ENCODE measurements around the gene TRIML1. TPM values are rescaled to one million over a fixed set of nuclear protein-coding genes. Genes with fewer than 3 reads are reported as not detected.

Gene TRIML1
- total and polyA plus RNA-seq, 2 of the 13 experiments (the other 11 are each of a cell fraction or from before 2014, with no cell fraction given) = not detected

- Histone ChIP-seq H3K4me1 (ENCODE audit: insufficient read depth, low read length) (no peaks in the 10 kb centered on the region), H4K20me1 (ENCODE audit: insufficient read depth, low read length) (no peaks in the 10 kb centered on the region), H3K27me3 (ENCODE audit: control insufficient read depth in 1 of 2, insufficient read depth in 2 of 2, low read length in 2 of 2) (peaks cover 0 to 6% of the 10 kb centered on the region in 2 experiments; a peak in 2 of 5 replicates), H3K4me2 (ENCODE audit: low read depth, low read length) (no peak overlapping the region), H3K36me3 (replicated peaks in 1 of 2; ENCODE audit: control insufficient read depth in 1 of 2, insufficient read depth in 2 of 2, low read length in 2 of 2) (no peaks in the 10 kb centered on the region), H3K4me3 (replicated peaks in 1 of 3; ENCODE audit: insufficient read depth in 1 of 3, low read depth in 2 of 3, low read length in 3 of 3) (no peak overlapping the region), H3K79me2 (ENCODE audit: insufficient read depth, low read length) (no peaks in the 10 kb centered on the region), H2AFZ (ENCODE audit: low read length) (no peak overlapping the region), H3K9ac (ENCODE audit: insufficient read depth, low read depth, low read length) (no peak overlapping the region), H3K27ac (ENCODE audit: extremely low read length, insufficient read depth, low read length) (no peak overlapping the region), H3K9me3 (ENCODE audit: low read length) (no peaks in the 10 kb centered on the region)
- FAIRE-seq = no peak
- intact Hi-C loops (cut with micrococcal nuclease; ENCODE audit: unreplicated experiment) (no loop called here), in situ Hi-C loops (cut with HindIII; ENCODE audit: extremely low pct_ligation_motif_present, low pct_unique_long_range_greater_than_20kb) (no loop called here)
- WGBS (ENCODE audit: low lambda C conversion rate) = 34% methylated on average over 8 of the region's 9 CpGs
- CTCF ChIA-PET (ENCODE audit: low intra/inter-chr PET ratio, low total read pairs) = no interaction called here
- DNase-seq (ENCODE audit: low spot score) = no peak
- no TSS peak for BruUV-seq (replicated peaks)
- no peak for ATAC-seq
- POLR2A ChIA-PET = no interaction called here
- TF ChIP-seq ZNF7 (CRISPR knock-in tag; IDR thresholded peaks at IDR 0.05) = no peak
- no peak for TF ChIP-seq MNT (IDR thresholded peaks at IDR 0.05)
- no peak for TF ChIP-seq NRL (CRISPR knock-in tag; IDR thresholded peaks at IDR 0.05; ENCODE audit: borderline replicate concordance)
- no peak for TF ChIP-seq TAF15 (IDR thresholded peaks at IDR 0.05; ENCODE audit: low read depth, low read length, poor library complexity, severe bottlenecking)
- no peak for TF ChIP-seq ZBTB10 (CRISPR knock-in tag; IDR thresholded peaks at IDR 0.05; ENCODE audit: borderline replicate concordance)
- no peak for TF ChIP-seq TSC22D2 (CRISPR knock-in tag; IDR thresholded peaks at IDR 0.05; ENCODE audit: borderline replicate concordance)
- TF ChIP-seq ZNF850 (CRISPR knock-in tag; conservative IDR thresholded peaks at IDR 0.05) = no peak
- no peak for TF ChIP-seq MIER3 (CRISPR knock-in tag; IDR thresholded peaks at IDR 0.05; ENCODE audit: borderline replicate concordance)
- TF ChIP-seq ZNF790 (CRISPR knock-in tag; IDR thresholded peaks at IDR 0.05; ENCODE audit: borderline replicate concordance) = no peak
- TF ChIP-seq RBAK (CRISPR knock-in tag; IDR thresholded peaks at IDR 0.05) = no peak
- TF ChIP-seq TEF (CRISPR knock-in tag; IDR thresholded peaks at IDR 0.05) = no peak
- TF ChIP-seq ZNF451 (CRISPR knock-in tag; IDR thresholded peaks at IDR 0.05) = no peak
- no peak for TF ChIP-seq NFYC (CRISPR knock-in tag; IDR thresholded peaks at IDR 0.05)
- no peak for TF ChIP-seq ZNF24 (IDR thresholded peaks at IDR 0.05)
These were observed 26.1 kb upstream of the TRIML1 start for GRCh38 chr4:188113156-188113555.

Data from HepG2 (cell line).